ENCODE results near the gene RNF40. TPM values are rescaled to one million over a fixed set of nuclear protein-coding genes. Genes with fewer than 3 reads are reported as not detected.
"Not testable (repeated sequence)": the region's sequence is repeated elsewhere in the genome, so short reads cannot be mapped to it uniquely, and the experiment has no call there.

Gene RNF40
- total RNA-seq, 1 experiment from 2014 or later, result 114 TPM

GRCh38 chr16:30808146-30808545 lies 46.0 kb downstream of the RNF40 start:
- in situ Hi-C loops (cut with HindIII; ENCODE audit: low pct_unique_long_range_greater_than_20kb, low sequenced_read_pairs), result no loop called here
- ChIA-PET POLR2A (no interaction called here), CTCF (no interaction called here)

GRCh38 chr16:30808890-30809426 lies 46.8 kb downstream of the RNF40 start:
- POLR2A ChIA-PET; ATAC-seq; in situ Hi-C loops (cut with HindIII; ENCODE audit: low pct_unique_long_range_greater_than_20kb, low sequenced_read_pairs); H3K27ac ChIP-seq (ENCODE audit: low read length); H3K9me3 ChIP-seq (ENCODE audit: control insufficient read depth, insufficient read depth, low read depth, low read length); BruUV-seq (replicated peaks); H3K36me3 ChIP-seq (ENCODE audit: control insufficient read depth, insufficient read depth, low read length); DNase-seq (ENCODE audit: low read depth, low spot score); H3K4me3 ChIP-seq (ENCODE audit: low read depth in 2 of 2, low read length in 2 of 2); H3K27me3 ChIP-seq (ENCODE audit: control insufficient read depth, insufficient read depth, low read length); intact Hi-C loops (cut with micrococcal nuclease; ENCODE audit: unreplicated experiment); H3K4me1 ChIP-seq (ENCODE audit: control insufficient read depth, insufficient read depth, low read length): not testable (repeated sequence)
- CTCF ChIA-PET, result interaction anchor here (0.6 kb wide), 1 partner anchor 25 kb away, joined by 3 read pairs; no protein-coding TSS in a partner anchor

More at GRCh38 chr16:30808146-30808545, 46.0 kb downstream of the RNF40 start:
- intact Hi-C loops (cut with micrococcal nuclease; ENCODE audit: unreplicated experiment), result no loop called here
- ATAC-seq (no peak), DNase-seq (ENCODE audit: low read depth, low spot score) (no peak)
- H3K27me3 ChIP-seq (ENCODE audit: control insufficient read depth, insufficient read depth, low read length), result no peaks in the 10 kb centered on the region
- no peaks in the 10 kb centered on the region for H3K9me3 ChIP-seq (ENCODE audit: control insufficient read depth, insufficient read depth, low read depth, low read length)
- H3K4me1 ChIP-seq (ENCODE audit: control insufficient read depth, insufficient read depth, low read length), result peaks cover 9% of the 10 kb centered on the region; the same call in 1 of the 2 replicates
- H3K36me3 ChIP-seq (ENCODE audit: control insufficient read depth, insufficient read depth, low read length), result no peaks in the 10 kb centered on the region
- no peak overlapping the region for H3K27ac ChIP-seq (ENCODE audit: low read length)
- H3K4me3 ChIP-seq (ENCODE audit: low read depth in 2 of 2, low read length in 2 of 2), result no peak overlapping the region
- BruUV-seq (replicated peaks), result no TSS peak
- TF ChIP-seq SIN3A (IDR thresholded peaks at IDR 0.05; ENCODE audit: borderline replicate concordance, insufficient read depth, low read depth, low read length), result no peak
- no peak for TF ChIP-seq TCF7L2 (IDR thresholded peaks at IDR 0.05; ENCODE audit: low read depth, low read length)
- TF ChIP-seq, protein P1, sequence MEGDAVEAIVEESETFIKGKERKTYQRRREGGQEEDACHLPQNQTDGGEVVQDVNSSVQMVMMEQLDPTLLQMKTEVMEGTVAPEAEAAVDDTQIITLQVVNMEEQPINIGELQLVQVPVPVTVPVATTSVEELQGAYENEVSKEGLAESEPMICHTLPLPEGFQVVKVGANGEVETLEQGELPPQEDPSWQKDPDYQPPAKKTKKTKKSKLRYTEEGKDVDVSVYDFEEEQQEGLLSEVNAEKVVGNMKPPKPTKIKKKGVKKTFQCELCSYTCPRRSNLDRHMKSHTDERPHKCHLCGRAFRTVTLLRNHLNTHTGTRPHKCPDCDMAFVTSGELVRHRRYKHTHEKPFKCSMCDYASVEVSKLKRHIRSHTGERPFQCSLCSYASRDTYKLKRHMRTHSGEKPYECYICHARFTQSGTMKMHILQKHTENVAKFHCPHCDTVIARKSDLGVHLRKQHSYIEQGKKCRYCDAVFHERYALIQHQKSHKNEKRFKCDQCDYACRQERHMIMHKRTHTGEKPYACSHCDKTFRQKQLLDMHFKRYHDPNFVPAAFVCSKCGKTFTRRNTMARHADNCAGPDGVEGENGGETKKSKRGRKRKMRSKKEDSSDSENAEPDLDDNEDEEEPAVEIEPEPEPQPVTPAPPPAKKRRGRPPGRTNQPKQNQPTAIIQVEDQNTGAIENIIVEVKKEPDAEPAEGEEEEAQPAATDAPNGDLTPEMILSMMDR (IDR thresholded peaks at IDR 0.05), result no peak
- TF ChIP-seq, protein P2, sequence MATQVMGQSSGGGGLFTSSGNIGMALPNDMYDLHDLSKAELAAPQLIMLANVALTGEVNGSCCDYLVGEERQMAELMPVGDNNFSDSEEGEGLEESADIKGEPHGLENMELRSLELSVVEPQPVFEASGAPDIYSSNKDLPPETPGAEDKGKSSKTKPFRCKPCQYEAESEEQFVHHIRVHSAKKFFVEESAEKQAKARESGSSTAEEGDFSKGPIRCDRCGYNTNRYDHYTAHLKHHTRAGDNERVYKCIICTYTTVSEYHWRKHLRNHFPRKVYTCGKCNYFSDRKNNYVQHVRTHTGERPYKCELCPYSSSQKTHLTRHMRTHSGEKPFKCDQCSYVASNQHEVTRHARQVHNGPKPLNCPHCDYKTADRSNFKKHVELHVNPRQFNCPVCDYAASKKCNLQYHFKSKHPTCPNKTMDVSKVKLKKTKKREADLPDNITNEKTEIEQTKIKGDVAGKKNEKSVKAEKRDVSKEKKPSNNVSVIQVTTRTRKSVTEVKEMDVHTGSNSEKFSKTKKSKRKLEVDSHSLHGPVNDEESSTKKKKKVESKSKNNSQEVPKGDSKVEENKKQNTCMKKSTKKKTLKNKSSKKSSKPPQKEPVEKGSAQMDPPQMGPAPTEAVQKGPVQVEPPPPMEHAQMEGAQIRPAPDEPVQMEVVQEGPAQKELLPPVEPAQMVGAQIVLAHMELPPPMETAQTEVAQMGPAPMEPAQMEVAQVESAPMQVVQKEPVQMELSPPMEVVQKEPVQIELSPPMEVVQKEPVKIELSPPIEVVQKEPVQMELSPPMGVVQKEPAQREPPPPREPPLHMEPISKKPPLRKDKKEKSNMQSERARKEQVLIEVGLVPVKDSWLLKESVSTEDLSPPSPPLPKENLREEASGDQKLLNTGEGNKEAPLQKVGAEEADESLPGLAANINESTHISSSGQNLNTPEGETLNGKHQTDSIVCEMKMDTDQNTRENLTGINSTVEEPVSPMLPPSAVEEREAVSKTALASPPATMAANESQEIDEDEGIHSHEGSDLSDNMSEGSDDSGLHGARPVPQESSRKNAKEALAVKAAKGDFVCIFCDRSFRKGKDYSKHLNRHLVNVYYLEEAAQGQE (IDR thresholded peaks at IDR 0.05; ENCODE audit: insufficient read depth in 1 of 2, low read depth in 2 of 2, low read length in 1 of 2), result no peak
- no peak for TF ChIP-seq POLR2AphosphoS5 (IDR thresholded peaks at IDR 0.05; ENCODE audit: low read depth, low read length)

DNA sequence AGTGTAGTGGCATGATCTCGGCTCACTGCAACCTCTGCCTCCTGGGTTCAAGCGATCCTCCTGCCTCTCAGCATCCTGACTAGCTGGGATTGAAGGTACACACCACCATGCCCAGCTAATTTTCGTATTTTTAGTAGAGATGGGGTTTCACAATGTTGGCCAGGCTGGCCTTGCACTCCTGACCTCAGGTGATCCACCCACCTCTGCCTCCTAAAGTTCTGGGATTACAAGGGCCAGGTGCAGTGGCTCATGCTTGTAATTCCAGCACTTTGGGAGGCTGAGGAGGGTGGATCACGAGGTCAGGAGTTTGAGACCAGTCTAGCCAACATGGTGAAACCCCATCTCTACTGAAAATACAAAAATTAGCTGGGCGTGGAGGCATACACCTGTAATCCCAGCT lies 47.6 kb downstream of the RNF40 start:
- intact Hi-C loops (cut with micrococcal nuclease; ENCODE audit: unreplicated experiment); CTCF ChIA-PET: not testable (repeated sequence)

More for the DNA sequence above, 47.6 kb downstream of the RNF40 start:
- POLR2A ChIA-PET; in situ Hi-C loops (cut with HindIII; ENCODE audit: low pct_unique_long_range_greater_than_20kb, low sequenced_read_pairs); H3K4me3 ChIP-seq (ENCODE audit: low read depth in 2 of 2, low read length in 2 of 2); DNase-seq (ENCODE audit: low read depth, low spot score); H3K4me1 ChIP-seq (ENCODE audit: control insufficient read depth, insufficient read depth, low read length); H3K36me3 ChIP-seq (ENCODE audit: control insufficient read depth, insufficient read depth, low read length); H3K27me3 ChIP-seq (ENCODE audit: control insufficient read depth, insufficient read depth, low read length); ATAC-seq; H3K27ac ChIP-seq (ENCODE audit: low read length); H3K9me3 ChIP-seq (ENCODE audit: control insufficient read depth, insufficient read depth, low read depth, low read length); BruUV-seq (replicated peaks): not testable (repeated sequence)
